DND-41 (cell line): ENCODE measurements around the gene SRPRB.

Experiments used
- CTCF ChIP-seq: IDR thresholded peaks from 2 replicates; pipeline ENCODE4 v1.5.1; 2012; ENCODE audit warnings: borderline replicate concordance, low read length, moderate library complexity, mild to moderate bottlenecking; ENCODE audit not compliant: poor library complexity, severe bottlenecking; ENCODE audit errors: extremely low read depth
- EZH2 ChIP-seq: IDR thresholded peaks from 3 replicates; pipeline ENCODE4 v1.6.1; 2012; ENCODE audit warnings: borderline replicate concordance, low read depth, mild to moderate bottlenecking, moderate library complexity, low read length, inconsistent platforms; ENCODE audit not compliant: severe bottlenecking

GRCh38 chr3:133769536-133769935, 36.1 kb upstream of the SRPRB start:
- no peak for TF ChIP-seq EZH2
- no peak for TF ChIP-seq CTCF
